ENCODE data around the gene SLC12A4. TPM values are rescaled to one million over a fixed set of nuclear protein-coding genes. Genes with fewer than 3 reads are reported as not detected.
"Not testable (repeated sequence)": the region's sequence is repeated elsewhere in the genome, so short reads cannot be mapped to it uniquely, and the experiment has no call there.

The SLC12A4 gene
- total RNA-seq, 1 donor from 2014 or later, result 40.6 TPM

DNA sequence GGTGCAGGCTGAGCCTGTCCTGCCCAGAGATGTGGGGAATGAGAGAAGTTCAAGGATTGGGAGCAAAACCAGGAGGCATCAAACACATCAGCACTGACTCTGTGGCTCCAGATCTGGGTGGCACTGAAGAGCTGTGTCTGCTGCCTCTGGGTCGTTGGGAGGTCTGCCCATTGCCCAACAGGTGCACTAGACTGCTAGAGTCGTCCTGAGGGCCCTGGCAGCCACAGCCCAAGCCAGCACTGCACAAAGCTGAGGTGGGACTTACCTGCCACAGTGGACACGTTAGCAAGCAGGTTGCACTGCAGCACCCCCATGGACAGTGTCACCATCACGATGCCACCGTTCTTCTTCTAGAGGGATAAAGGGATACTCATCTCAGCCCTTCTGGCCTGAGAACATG, 8.6 kb upstream of the SLC12A4 start:
- Mint-ChIP-seq H3K9me3 (no peaks in the 10 kb centered on the region), H3K27me3 (peaks cover 6% of the 10 kb centered on the region)
- no peak for DNase-seq

DNA sequence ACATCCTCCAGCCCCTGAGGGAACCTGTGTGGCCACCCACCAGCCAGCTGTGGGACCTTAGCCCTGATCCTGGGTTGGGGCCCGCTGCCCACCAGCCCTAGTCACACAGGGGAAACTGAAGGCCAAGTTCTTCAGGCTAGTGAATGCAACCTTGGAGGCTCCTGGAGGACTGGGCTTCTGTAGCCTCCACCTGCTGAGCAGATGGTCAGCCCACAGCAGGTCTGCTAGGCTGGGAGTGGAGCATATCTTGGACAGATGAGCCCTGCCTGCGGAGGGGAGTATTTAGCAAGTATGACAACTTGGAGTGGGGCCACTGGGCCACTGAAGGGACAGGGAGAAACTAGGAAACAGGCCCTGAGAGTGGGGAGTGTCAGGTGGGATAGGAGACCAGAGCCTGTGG, 7.8 kb upstream of the SLC12A4 start:
- Mint-ChIP-seq H3K4me1 (no peaks in the 10 kb centered on the region), H3K27me3 (peaks cover 6% of the 10 kb centered on the region), H3K27ac (no peak overlapping the region), H3K9me3 (no peaks in the 10 kb centered on the region), H3K4me3 (no peak overlapping the region), H3K36me3 (ENCODE audit: low read depth) (no peaks in the 10 kb centered on the region)
- intact Hi-C loops (cut with micrococcal nuclease), result no loop called here
- DNase-seq, result no peak

More for the DNA sequence above, 8.6 kb upstream of the SLC12A4 start:
- Mint-ChIP-seq H3K27ac (no peak overlapping the region), H3K36me3 (ENCODE audit: low read depth) (no peaks in the 10 kb centered on the region), H3K4me3 (no peak overlapping the region), H3K4me1 (no peaks in the 10 kb centered on the region)
- intact Hi-C loops (cut with micrococcal nuclease), result no loop called here

DNA sequence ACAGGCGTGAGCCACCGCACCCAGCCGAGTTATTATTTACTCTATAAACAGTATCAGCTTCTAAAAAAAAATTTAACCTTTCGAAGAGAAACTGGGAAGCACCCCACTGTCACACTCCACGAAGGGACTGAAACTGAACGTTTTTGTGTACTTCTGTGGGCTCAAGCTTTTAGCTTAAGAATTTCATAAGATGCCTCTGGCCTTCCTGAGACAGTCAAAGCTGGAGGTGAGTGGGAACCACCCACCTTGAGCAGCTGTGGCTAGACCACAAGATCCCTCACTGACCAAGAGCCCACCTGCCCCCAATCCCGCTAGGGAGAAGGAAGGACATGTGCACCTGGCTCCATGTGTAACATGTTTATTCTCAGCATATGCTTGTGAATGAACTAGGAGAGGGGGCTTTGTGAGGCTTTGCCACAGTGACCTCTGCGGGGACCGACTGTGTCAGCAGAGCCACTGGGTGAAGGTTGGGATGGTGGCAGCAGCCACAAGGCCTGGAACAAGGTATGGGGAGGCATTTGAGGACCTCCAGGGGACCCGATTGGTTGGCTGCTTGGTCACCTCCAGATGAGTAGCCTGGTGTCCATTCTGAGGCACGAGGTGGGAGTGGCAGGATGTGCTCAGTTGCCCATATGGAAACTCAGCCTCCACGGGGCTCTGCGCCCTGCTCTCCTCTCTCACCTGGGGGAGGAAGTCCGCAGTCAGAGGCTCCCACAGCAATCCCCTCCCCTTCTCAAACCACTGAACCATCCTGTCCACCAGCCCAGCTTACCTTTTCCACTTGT, 7.1 kb upstream of the SLC12A4 start:
- Mint-ChIP-seq H3K27ac (no peak overlapping the region), H3K9me3 (no peaks in the 10 kb centered on the region), H3K36me3 (ENCODE audit: low read depth) (no peaks in the 10 kb centered on the region), H3K27me3 (peaks cover 6% of the 10 kb centered on the region), H3K4me3 (no peak overlapping the region), H3K4me1 (no peaks in the 10 kb centered on the region)
- intact Hi-C loops (cut with micrococcal nuclease), result no loop called here
- DNase-seq, result no peak

DNA sequence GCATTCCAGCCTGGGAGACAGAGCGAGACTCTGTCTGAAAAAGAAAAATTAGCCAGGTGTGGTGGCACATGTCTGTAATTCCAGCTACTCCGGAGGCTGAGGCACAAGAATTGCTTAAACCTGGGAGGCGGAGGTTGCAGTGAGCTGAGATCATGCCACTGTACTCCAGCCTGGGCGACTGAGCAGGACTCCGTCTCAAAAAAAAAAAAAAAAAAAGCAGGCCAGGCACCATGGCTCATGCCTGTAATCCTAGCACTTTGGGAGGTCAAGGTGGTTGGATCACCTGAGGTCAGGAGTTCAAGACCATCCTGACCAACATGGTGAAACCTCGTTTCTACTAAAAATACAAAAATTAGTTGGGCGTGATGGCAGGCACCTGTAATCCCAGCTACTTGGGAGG, 3.8 kb upstream of the SLC12A4 start:
- H3K27ac Mint-ChIP-seq; H3K4me3 Mint-ChIP-seq; H3K27me3 Mint-ChIP-seq; DNase-seq; H3K9me3 Mint-ChIP-seq; intact Hi-C loops (cut with micrococcal nuclease); H3K36me3 Mint-ChIP-seq (ENCODE audit: low read depth): not testable (repeated sequence)
- H3K4me1 Mint-ChIP-seq, result peaks cover 11% of the 10 kb centered on the region

- DNase-seq, result no peak
- H3K4me3 Mint-ChIP-seq, result no peak overlapping the region
- intact Hi-C loops (cut with micrococcal nuclease), result no loop called here
- H3K27ac Mint-ChIP-seq, result no peak overlapping the region
- no peaks in the 10 kb centered on the region for H3K36me3 Mint-ChIP-seq (ENCODE audit: low read depth)
- peaks cover 20% of the 10 kb centered on the region for H3K4me1 Mint-ChIP-seq
- peaks cover 3% of the 10 kb centered on the region for H3K27me3 Mint-ChIP-seq
- H3K9me3 Mint-ChIP-seq, result no peaks in the 10 kb centered on the region
Observed at GRCh38 chr16:67971111-67971510, 2.7 kb upstream of the SLC12A4 start.

DNA sequence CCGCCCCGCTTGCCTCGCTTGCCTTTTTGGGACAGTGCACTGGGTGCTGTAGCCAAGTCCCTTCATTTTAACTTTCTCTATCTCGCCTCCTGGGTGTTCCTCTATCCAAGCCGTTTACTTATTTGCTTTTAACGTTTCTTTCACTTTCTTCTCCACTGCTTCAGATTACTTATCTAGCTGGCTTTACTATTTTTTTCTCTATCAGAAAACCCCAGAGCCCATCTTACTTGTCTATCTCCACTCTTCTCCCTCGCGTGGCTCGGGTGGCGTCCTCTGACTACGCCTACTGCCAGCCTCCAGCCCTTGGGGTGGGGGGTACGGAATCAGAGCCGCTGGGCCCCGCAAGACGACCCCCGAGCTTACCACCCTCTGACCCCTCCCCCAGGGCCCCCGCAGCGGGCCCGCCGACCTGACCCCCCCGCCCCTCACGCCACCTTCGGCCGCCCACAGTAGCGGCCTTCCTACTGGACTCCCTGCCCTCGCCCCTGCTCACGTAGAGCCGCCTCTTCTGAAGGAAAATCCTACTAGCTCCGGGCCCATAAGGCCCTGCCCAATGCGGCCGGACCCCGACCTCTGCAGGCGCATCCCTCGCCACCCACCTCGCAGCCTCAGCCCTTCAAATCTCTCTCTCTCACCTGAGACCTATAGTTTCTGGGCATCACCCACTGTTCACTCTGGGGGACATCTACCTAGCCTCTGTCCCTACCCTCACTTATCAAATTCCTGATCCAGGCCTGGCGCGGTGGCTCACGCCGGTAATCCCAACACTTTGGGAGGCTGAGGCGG, 1.0 kb upstream of the SLC12A4 start:
- intact Hi-C loops (cut with micrococcal nuclease), result loop anchor here (2.0 kb wide), 2 partner anchors 15 to 53 kb away; partner anchors contain the start of genes DDX28 and DUS2
- Mint-ChIP-seq H3K27me3 (peaks cover 3% of the 10 kb centered on the region), H3K9me3 (no peaks in the 10 kb centered on the region), H3K27ac (peak overlapping the region; percentile 92), H3K4me3 (peak overlapping the region; percentile 97), H3K4me1 (peaks cover 22% of the 10 kb centered on the region), H3K36me3 (ENCODE audit: low read depth) (no peaks in the 10 kb centered on the region)
- no peak for DNase-seq

DNA sequence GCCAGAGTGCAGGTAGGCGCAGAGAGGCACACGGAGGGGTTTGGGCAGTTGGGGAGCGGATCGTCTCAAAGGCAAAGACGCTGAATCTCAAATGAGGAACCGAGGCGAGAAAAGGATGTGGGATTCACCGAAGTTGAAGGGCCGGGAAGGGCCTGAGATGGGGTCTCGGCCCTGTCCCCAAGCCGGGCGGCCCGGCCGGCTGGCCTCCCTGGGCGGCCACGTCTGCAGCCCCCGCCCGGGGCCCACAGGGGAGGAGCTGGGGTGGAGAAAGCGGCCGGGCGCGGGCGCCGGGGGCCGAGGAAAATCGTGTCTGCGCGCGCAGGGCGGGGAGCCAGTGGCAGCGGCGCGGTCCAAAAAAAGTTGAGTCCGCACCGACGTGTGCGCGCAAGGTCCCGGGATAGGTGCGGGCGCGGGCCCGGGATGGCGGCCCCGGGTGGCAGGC, 458 bp downstream of the SLC12A4 start:
- Mint-ChIP-seq H3K36me3 (ENCODE audit: low read depth) (no peaks in the 10 kb centered on the region), H3K27me3 (peaks cover 2% of the 10 kb centered on the region), H3K4me1 (peaks cover 24% of the 10 kb centered on the region), H3K9me3 (no peaks in the 10 kb centered on the region), H3K27ac (peak overlapping the region; percentile 95), H3K4me3 (peak overlapping the region; percentile 97)
- peak; percentile 87 for DNase-seq
- intact Hi-C loops (cut with micrococcal nuclease), result loop anchor here (1.0 to 2.0 kb wide), 6 partner anchors 17 to 162 kb away; partner anchors contain the start of genes DDX28, DUS2, PSKH1 and RANBP10

GRCh38 chr16:67967183-67967957, 1.1 kb downstream of the SLC12A4 start:
- H3K27ac Mint-ChIP-seq, result peak overlapping the region; percentile 95
- H3K4me3 Mint-ChIP-seq, result peak overlapping the region; percentile 97
- H3K4me1 Mint-ChIP-seq, result peaks cover 24% of the 10 kb centered on the region
- peak; percentile 71 for DNase-seq
- H3K27me3 Mint-ChIP-seq, result no peaks in the 10 kb centered on the region
- no peaks in the 10 kb centered on the region for H3K9me3 Mint-ChIP-seq
- peaks cover 3% of the 10 kb centered on the region for H3K36me3 Mint-ChIP-seq (ENCODE audit: low read depth)
- intact Hi-C loops (cut with micrococcal nuclease), result no loop called here

DNA sequence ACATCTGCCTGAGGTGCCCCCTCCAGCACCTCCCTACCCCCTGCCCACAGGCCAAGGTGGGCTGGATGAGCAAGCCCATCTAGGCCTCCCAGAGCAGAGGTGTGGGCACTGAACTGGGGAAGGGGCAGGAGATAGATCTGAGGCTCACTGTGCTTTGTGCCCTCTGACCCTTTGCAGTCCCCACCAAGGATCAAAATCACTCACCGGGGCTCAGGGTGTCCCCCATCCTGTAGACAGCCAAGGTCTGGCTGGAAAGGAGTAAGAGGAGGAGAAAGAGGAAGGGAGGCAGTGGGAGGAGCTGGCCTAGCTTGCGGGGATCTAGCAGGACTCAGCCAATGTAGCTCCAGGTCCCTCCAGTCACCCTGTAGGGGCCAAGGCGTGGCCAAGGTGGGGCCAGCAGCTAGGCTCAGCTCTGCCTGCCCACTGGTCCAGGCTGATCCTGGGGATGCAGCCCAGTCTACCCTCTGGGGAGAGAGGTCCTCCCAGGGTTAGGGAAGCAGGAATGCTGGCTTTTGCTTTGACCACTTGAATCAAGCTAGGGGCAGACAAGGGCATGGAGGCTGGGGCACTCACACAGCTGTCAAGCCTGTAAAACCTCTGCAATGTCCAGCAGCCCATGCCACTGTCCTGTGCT, 1.8 kb downstream of the SLC12A4 start:
- intact Hi-C loops (cut with micrococcal nuclease), result no loop called here
- Mint-ChIP-seq H3K36me3 (ENCODE audit: low read depth) (peaks cover 9% of the 10 kb centered on the region), H3K4me1 (peaks cover 24% of the 10 kb centered on the region), H3K9me3 (no peaks in the 10 kb centered on the region), H3K4me3 (peak overlapping the region; percentile 97), H3K27ac (peak overlapping the region; percentile 95), H3K27me3 (no peaks in the 10 kb centered on the region)
- DNase-seq, result no peak

- Mint-ChIP-seq H3K4me3 (no peak overlapping the region), H3K27ac (peak overlapping the region; percentile 41), H3K4me1 (peaks cover 24% of the 10 kb centered on the region), H3K36me3 (ENCODE audit: low read depth) (peaks cover 16% of the 10 kb centered on the region), H3K9me3 (no peaks in the 10 kb centered on the region), H3K27me3 (no peaks in the 10 kb centered on the region)
- intact Hi-C loops (cut with micrococcal nuclease), result no loop called here
- DNase-seq, result no peak
Observed at GRCh38 chr16:67965668-67966548, 2.5 kb downstream of the SLC12A4 start.

- no peaks in the 10 kb centered on the region for H3K27me3 Mint-ChIP-seq
- H3K36me3 Mint-ChIP-seq (ENCODE audit: low read depth), result peaks cover 19% of the 10 kb centered on the region
- no peak overlapping the region for H3K27ac Mint-ChIP-seq
- intact Hi-C loops (cut with micrococcal nuclease), result no loop called here
- H3K9me3 Mint-ChIP-seq, result no peaks in the 10 kb centered on the region
- peaks cover 21% of the 10 kb centered on the region for H3K4me1 Mint-ChIP-seq
- H3K4me3 Mint-ChIP-seq, result no peak overlapping the region
- DNase-seq, result no peak
Observed at GRCh38 chr16:67964477-67965131, 3.8 kb downstream of the SLC12A4 start.

DNA sequence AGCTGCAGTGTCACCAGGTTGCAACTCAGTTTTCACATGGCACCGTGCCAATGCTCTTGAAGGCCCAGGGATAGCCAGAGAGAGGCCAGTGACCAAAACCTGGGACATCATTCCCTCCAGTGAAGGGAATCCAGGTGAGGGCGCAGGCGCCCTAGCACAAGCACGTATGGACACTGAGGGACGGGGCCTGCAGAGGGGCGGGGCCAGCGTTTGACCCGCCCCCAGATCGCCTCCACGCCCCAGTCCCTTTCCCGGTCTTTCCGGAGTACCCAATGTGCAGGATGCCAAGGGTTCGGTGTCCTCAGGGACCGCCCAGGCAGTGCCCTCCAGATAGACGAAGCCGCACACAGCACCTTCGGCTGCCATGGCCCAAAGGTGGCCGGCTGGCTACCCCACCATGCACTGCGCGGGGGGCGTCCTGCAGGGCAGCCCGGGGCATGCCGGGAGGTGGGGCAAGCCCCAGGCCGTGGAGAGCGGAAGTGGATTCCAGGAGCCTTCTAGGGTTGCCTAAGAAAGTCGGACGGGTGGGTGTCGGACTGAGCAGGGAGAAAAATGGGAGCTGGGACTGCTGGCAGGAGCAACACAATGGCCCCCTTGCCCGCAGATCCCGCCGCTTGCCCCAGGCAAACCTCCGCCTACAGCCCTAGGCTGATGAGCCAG, 4.6 kb downstream of the SLC12A4 start:
- peaks cover 19% of the 10 kb centered on the region for H3K36me3 Mint-ChIP-seq (ENCODE audit: low read depth)
- no peak overlapping the region for H3K4me3 Mint-ChIP-seq
- DNase-seq, result no peak
- H3K27me3 Mint-ChIP-seq, result no peaks in the 10 kb centered on the region
- no peak overlapping the region for H3K27ac Mint-ChIP-seq
- intact Hi-C loops (cut with micrococcal nuclease), result no loop called here
- H3K4me1 Mint-ChIP-seq, result peaks cover 18% of the 10 kb centered on the region
- H3K9me3 Mint-ChIP-seq, result no peaks in the 10 kb centered on the region
